ENCODE results near the gene COMMD6. TPM values are rescaled to one million over a fixed set of nuclear protein-coding genes. Genes with fewer than 3 reads are reported as not detected.

COMMD6 gene
- total RNA-seq, 1 donor from 2014 or later = 143 TPM

GRCh38 chr13:75566658-75567057 is 29.0 kb upstream of the COMMD6 start:
- peak; percentile 49 for TF ChIP-seq CTCF (conservative IDR thresholded peaks at IDR 0.05; ENCODE audit: low read depth, low read length)
- no peak for DNase-seq (ENCODE audit: low read depth)
- H3K4me3 ChIP-seq (ENCODE audit: low read depth, low read length) = no peak overlapping the region

- TF ChIP-seq CTCF (conservative IDR thresholded peaks at IDR 0.05; ENCODE audit: low read depth, low read length) = no peak
- DNase-seq (ENCODE audit: low read depth) = no peak
- no peak overlapping the region for H3K4me3 ChIP-seq (ENCODE audit: low read depth, low read length)
Observed at GRCh38 chr13:75558145-75558840, 20.7 kb upstream of the COMMD6 start.

GRCh38 chr13:75556961-75557360 is 19.3 kb upstream of the COMMD6 start:
- TF ChIP-seq CTCF (conservative IDR thresholded peaks at IDR 0.05; ENCODE audit: low read depth, low read length) = no peak
- no peak for DNase-seq (ENCODE audit: low read depth)

GRCh38 chr13:75555836-75556235 is 18.2 kb upstream of the COMMD6 start:
- H3K4me3 ChIP-seq (ENCODE audit: low read depth, low read length) = no peak overlapping the region
- TF ChIP-seq CTCF (conservative IDR thresholded peaks at IDR 0.05; ENCODE audit: low read depth, low read length) = no peak
- no peak for DNase-seq (ENCODE audit: low read depth)

More at GRCh38 chr13:75556961-75557360, 19.3 kb upstream of the COMMD6 start:
- no peak overlapping the region for H3K4me3 ChIP-seq (ENCODE audit: low read depth, low read length)

GRCh38 chr13:75554981-75555380 is 17.3 kb upstream of the COMMD6 start:
- no peak overlapping the region for H3K4me3 ChIP-seq (ENCODE audit: low read depth, low read length)
- no peak for TF ChIP-seq CTCF (conservative IDR thresholded peaks at IDR 0.05; ENCODE audit: low read depth, low read length)
- DNase-seq (ENCODE audit: low read depth) = no peak

GRCh38 chr13:75554464-75554863 is 16.8 kb upstream of the COMMD6 start:
- DNase-seq (ENCODE audit: low read depth) = no peak
- H3K4me3 ChIP-seq (ENCODE audit: low read depth, low read length) = no peak overlapping the region
- TF ChIP-seq CTCF (conservative IDR thresholded peaks at IDR 0.05; ENCODE audit: low read depth, low read length) = no peak

GRCh38 chr13:75550159-75550567 is 12.5 kb upstream of the COMMD6 start:
- no peak for DNase-seq (ENCODE audit: low read depth)
- TF ChIP-seq CTCF (conservative IDR thresholded peaks at IDR 0.05; ENCODE audit: low read depth, low read length) = no peak
- peak overlapping the region; percentile 97 for H3K4me3 ChIP-seq (ENCODE audit: low read depth, low read length)
